Esophagus muscularis mucosa (tissue), 4 donors: ENCODE measurements around the gene HMMR. TPM values are rescaled to one million over a fixed set of nuclear protein-coding genes. Genes with fewer than 3 reads are reported as not detected.
A peak's percentile ranks its signal among the peaks of the same experiment; 100 is the strongest.

ENCODE experiments used
- DNase-seq: peaks from one replicate; pipeline ENCODE4 v3.0.0-alpha.2; 2017; ENCODE audit errors: extremely low spot score
- H3K27ac ChIP-seq, 4 donors: fragments of 200-600 bp; sonication (generic); replicated peaks in 1 of 4; 1 replicate in 3 of 4; 2 replicates in 1 of 4; pipeline ENCODE4 v1.5.1; 2016 to 2019; ENCODE audit warnings: mild to moderate bottlenecking in 1 of 4
- H3K27me3 ChIP-seq, 4 donors: fragments of 200-600 bp; sonication (generic); one replicate each; pipeline versions ENCODE4 v1.5.1 to v1.6.0; 2016 to 2019
- H3K36me3 ChIP-seq, 4 donors: fragments of 200-600 bp; sonication (generic); one replicate each; pipeline ENCODE4 v1.5.1; 2016 to 2019
- H3K4me1 ChIP-seq, 4 donors: fragments of 200-600 bp; sonication (generic); one replicate each; pipeline ENCODE4 v1.5.1; 2016 to 2019
- H3K4me3 ChIP-seq, 4 donors: fragments of 200-600 bp; sonication (generic); 1 replicate in 2 of 4; 2 replicates in 2 of 4; pipeline ENCODE4 v1.5.1; 2016 to 2019; ENCODE audit warnings: mild to moderate bottlenecking in 4 of 4, moderate library complexity in 1 of 4
- H3K9me3 ChIP-seq, 4 donors: fragments of 200-600 bp; sonication (generic); 1 replicate in 3 of 4; 2 replicates in 1 of 4; pipeline ENCODE4 v1.5.1; 2016 to 2019
- EP300 ChIP-seq: sonication (generic); formaldehyde crosslinking; IDR thresholded peaks from one replicate; pipeline ENCODE4 v1.6.1; 2017; ENCODE audit warnings: antibody characterized with exemption
- POLR2A ChIP-seq: fragments of 450-650 bp; IDR thresholded peaks from one replicate; pipeline ENCODE4 v1.6.1; 2017; ENCODE audit warnings: antibody characterized with exemption, moderate library complexity, mild to moderate bottlenecking, low read depth
- POLR2AphosphoS5 ChIP-seq, 2 donors: sonication (generic); formaldehyde crosslinking; IDR thresholded peaks; one replicate each; pipeline ENCODE4 v1.6.1; 2017; ENCODE audit warnings: antibody characterized with exemption in 2 of 2
- WGBS: methylation state at CpG from one replicate; pipeline ENCODE4 v1.1.5; 2018; 5-methylcytosine and 5-hydroxymethylcytosine counted together
- intact Hi-C: fragments of 100-400 bp; cut with DNase I; formaldehyde crosslinking; loops from one replicate; pipeline ENCODE4 v1.15.1; 2023
- total RNA-seq, 4 donors: library from RNA; depleted of rRNA; stranded (reverse); fragments of >200 nt; gene quantifications; one replicate each; pipeline versions ENCODE4 v1.1.0 to v1.2.1, GENCODE V29; 2016
- TF ChIP-seq, protein P1 (sequence below), 3 experiments: fragments of 200-600 bp in 2 of 3; fragments of 450-650 bp in 1 of 3; sonication (generic) in 2 of 3; IDR thresholded peaks; one replicate each; pipeline ENCODE4 v1.5.1; 2017 to 2019; ENCODE audit warnings: antibody characterized with exemption in 3 of 3, mild to moderate bottlenecking in 2 of 3, moderate library complexity in 1 of 3

HMMR gene
- total RNA-seq, 4 donors from 2014 or later: 0.17 to 0.57 (median 0.26) TPM; not detected in 1

DNA sequence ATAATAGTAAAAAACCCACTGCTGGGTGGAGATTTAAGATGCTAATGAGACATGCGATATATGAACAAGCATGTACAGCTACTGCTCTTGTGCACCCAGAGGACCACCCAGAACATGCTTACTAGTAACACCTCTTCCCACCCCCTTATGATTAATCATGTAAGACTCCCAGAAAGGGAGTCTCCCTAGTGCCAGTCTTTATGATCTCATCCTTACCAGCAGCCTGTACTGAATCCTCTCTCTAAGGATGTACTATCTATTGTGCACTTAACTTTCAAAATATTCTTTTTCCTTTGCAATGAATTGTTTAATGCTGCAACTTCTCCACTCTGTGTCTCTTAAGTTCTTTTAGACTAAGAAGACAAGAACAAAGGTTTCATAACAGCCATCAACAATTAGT lies 35.9 kb downstream of the HMMR start:
- Histone ChIP-seq H3K27me3 (no peaks in the 10 kb centered on the region), H3K4me1 (no peaks in the 10 kb centered on the region), H3K9me3 (no peaks in the 10 kb centered on the region), H3K36me3 (no peaks in the 10 kb centered on the region), H3K4me3 (no peak overlapping the region), H3K27ac (no peak overlapping the region)
- DNase-seq: no peak
- intact Hi-C loops: no loop called here
- 100% methylated on average over 1 of the region's 1 CpG for WGBS
- TF ChIP-seq EP300 (no peak), POLR2A (no peak), POLR2AphosphoS5 (IDR thresholded peaks at IDR 0.05) (no peak)
- TF ChIP-seq, protein P1, sequence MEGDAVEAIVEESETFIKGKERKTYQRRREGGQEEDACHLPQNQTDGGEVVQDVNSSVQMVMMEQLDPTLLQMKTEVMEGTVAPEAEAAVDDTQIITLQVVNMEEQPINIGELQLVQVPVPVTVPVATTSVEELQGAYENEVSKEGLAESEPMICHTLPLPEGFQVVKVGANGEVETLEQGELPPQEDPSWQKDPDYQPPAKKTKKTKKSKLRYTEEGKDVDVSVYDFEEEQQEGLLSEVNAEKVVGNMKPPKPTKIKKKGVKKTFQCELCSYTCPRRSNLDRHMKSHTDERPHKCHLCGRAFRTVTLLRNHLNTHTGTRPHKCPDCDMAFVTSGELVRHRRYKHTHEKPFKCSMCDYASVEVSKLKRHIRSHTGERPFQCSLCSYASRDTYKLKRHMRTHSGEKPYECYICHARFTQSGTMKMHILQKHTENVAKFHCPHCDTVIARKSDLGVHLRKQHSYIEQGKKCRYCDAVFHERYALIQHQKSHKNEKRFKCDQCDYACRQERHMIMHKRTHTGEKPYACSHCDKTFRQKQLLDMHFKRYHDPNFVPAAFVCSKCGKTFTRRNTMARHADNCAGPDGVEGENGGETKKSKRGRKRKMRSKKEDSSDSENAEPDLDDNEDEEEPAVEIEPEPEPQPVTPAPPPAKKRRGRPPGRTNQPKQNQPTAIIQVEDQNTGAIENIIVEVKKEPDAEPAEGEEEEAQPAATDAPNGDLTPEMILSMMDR (IDR thresholded peaks at IDR 0.05): no peak

DNA sequence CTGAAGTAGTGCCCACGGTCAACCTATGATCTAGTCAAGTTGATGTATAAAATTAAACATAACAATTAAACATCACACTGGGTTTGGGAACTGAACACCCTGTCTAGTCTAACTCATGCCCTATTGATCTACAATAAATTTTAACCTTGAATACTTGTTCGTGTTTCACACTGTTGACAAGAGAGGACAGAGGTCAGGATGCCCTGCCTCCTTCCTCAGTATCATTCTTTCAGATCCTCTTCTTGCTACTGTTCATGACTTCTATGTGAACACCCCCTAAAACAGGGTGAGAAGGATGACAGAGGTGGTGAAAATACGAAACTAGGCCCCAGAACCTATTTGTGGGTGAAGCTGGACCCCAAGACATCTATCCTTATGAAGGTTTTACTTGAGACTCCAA lies 36.9 kb downstream of the HMMR start:
- Histone ChIP-seq H3K27me3 (no peaks in the 10 kb centered on the region), H3K9me3 (no peaks in the 10 kb centered on the region), H3K27ac (no peak overlapping the region), H3K4me1 (peaks cover 0 to 2% (median under 1%) of the 10 kb centered on the region in 4 donors), H3K36me3 (no peaks in the 10 kb centered on the region), H3K4me3 (no peak overlapping the region)
- intact Hi-C loops: no loop called here
- WGBS: 83% methylated on average over 3 of the region's 3 CpGs
- no peak for DNase-seq
- no peak for TF ChIP-seq POLR2A
- no peak for TF ChIP-seq EP300
- TF ChIP-seq POLR2AphosphoS5 (IDR thresholded peaks at IDR 0.05): no peak
- TF ChIP-seq, protein P1 (IDR thresholded peaks at IDR 0.05): no peak

DNA sequence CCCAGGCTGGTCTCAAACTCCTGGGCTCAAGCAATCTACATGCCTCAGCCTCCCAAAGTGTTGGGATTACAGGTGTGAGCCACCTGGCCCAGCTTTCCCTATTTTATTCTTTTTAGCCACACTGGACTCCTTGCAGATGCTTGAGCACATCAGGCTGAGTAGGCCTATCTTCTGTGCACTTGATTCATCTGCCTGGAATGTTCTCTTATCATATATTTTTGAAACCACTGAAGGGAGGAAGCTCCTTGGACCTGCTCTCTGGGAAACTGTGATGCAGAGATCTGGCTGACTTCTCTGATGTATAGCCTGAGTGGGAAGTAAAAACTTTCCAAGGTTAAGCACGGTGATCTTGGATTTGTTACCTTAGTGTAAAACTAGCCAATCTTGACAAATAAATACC lies 38.5 kb downstream of the HMMR start:
- H3K9me3 ChIP-seq: no peaks in the 10 kb centered on the region
- H3K36me3 ChIP-seq: no peaks in the 10 kb centered on the region
- TF ChIP-seq, protein P1 (IDR thresholded peaks at IDR 0.05): no peak
- no peak for TF ChIP-seq POLR2AphosphoS5 (IDR thresholded peaks at IDR 0.05)
- TF ChIP-seq EP300: no peak
- no peak for TF ChIP-seq POLR2A
- intact Hi-C loops: no loop called here
- H3K27me3 ChIP-seq: no peaks in the 10 kb centered on the region
- H3K4me1 ChIP-seq: peaks cover 0 to 17% (median 13%) of the 10 kb centered on the region in 4 donors
- H3K27ac ChIP-seq: no peak overlapping the region
- DNase-seq: no peak
- 89% methylated on average over 1 of the region's 1 CpG for WGBS
- H3K4me3 ChIP-seq: no peak overlapping the region

DNA sequence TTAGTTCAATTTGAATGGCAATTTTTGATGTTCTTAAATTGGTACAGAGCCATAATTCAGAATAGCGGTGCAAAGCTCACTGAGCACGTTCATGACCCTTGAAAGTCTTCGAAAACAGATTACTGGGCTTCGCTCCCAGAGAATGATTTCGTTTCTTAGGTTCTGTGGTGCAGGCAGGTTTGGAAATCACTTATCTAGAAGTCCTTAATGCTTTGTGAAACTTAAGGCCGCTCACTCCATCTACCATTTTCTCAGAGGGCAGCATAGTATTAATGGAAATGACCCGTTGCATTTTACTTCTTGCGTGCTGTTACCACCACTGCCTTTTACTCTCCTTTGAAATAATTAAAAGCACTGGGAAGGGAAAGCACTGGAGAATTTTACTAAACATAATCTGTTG lies 42.1 kb downstream of the HMMR start:
- Histone ChIP-seq H3K9me3 (no peaks in the 10 kb centered on the region), H3K27ac (peak overlapping the region; percentile 92 to 98 (median 97)), H3K27me3 (no peaks in the 10 kb centered on the region), H3K4me3 (peak overlapping the region; percentile 35 to 87 (median 74)), H3K36me3 (no peaks in the 10 kb centered on the region), H3K4me1 (peaks cover 1 to 38% (median 31%) of the 10 kb centered on the region in 4 donors)
- 54% methylated on average over 8 of the region's 8 CpGs for WGBS
- no peak for DNase-seq
- intact Hi-C loops: loop anchor here (5.0 kb wide), 1 partner anchor 40 kb away; the partner anchor contains the start of genes HMMR and NUDCD2
- no peak for TF ChIP-seq EP300
- no peak for TF ChIP-seq POLR2A
- TF ChIP-seq POLR2AphosphoS5 (IDR thresholded peaks at IDR 0.05): no peak
- TF ChIP-seq, protein P1 (IDR thresholded peaks at IDR 0.05): no peak
